GM23338 (cell line): ENCODE results near the gene PARP11. TPM values are rescaled to one million over a fixed set of nuclear protein-coding genes. Genes with fewer than 3 reads are reported as not detected.

ENCODE experiments used
- ATAC-seq: fragments of 200-7000 bp; cut with Tn5 transposase; 3 replicates; pipeline ENCODE4 v1.9.1; 2020
- DNase-seq: peaks from one replicate; pipeline ENCODE4 v3.0.0-alpha.2; 2015; ENCODE audit warnings: low spot score
- H2AFZ ChIP-seq: fragments of 200-600 bp; sonication (generic); 2 replicates; pipeline ENCODE4 v1.8.0; 2016; ENCODE audit warnings: antibody characterized with exemption, mild to moderate bottlenecking, moderate library complexity
- H3F3A ChIP-seq: fragments of 200-600 bp; sonication (generic); replicated peaks from 2 replicates; pipeline ENCODE4 v1.8.0; 2017; ENCODE audit warnings: antibody characterized with exemption, mixed run types, low read depth
- H3K27ac ChIP-seq: fragments of 200-600 bp; sonication (generic); 2 replicates; pipeline ENCODE4 v1.6.1; 2016; ENCODE audit warnings: low read depth
- H3K27me3 ChIP-seq: fragments of 200-600 bp; sonication (generic); 2 replicates; pipeline ENCODE4 v1.8.0; 2016; ENCODE audit warnings: mild to moderate bottlenecking, mixed run types, moderate library complexity; ENCODE audit not compliant: insufficient read depth
- H3K36me3 ChIP-seq: fragments of 200-600 bp; sonication (generic); 2 replicates; pipeline ENCODE4 v1.8.0; 2016; ENCODE audit warnings: mild to moderate bottlenecking; ENCODE audit not compliant: insufficient read depth
- H3K4me1 ChIP-seq: fragments of 200-600 bp; sonication (generic); 2 replicates; pipeline ENCODE4 v1.8.0; 2016; ENCODE audit warnings: mild to moderate bottlenecking, moderate library complexity; ENCODE audit not compliant: insufficient read depth
- H3K4me2 ChIP-seq: fragments of 200-600 bp; sonication (generic); 2 replicates; pipeline ENCODE4 v1.7.1; 2017; ENCODE audit warnings: mixed run types
- H3K4me3 ChIP-seq: fragments of 200-600 bp; sonication (generic); 2 replicates; pipeline ENCODE4 v1.6.1; 2016; ENCODE audit warnings: mixed run types
- H3K79me2 ChIP-seq: fragments of 200-600 bp; sonication (generic); replicated peaks from 2 replicates; pipeline ENCODE4 v1.8.0; 2017; ENCODE audit warnings: mild to moderate bottlenecking; ENCODE audit not compliant: insufficient read depth
- H3K9me2 ChIP-seq: fragments of 200-600 bp; sonication (generic); 2 replicates; pipeline ENCODE4 v1.8.0; 2017; ENCODE audit not compliant: insufficient read depth
- H4K20me1 ChIP-seq: fragments of 200-600 bp; sonication (generic); replicated peaks from 2 replicates; pipeline ENCODE4 v1.8.0; 2017; ENCODE audit warnings: mild to moderate bottlenecking; ENCODE audit not compliant: insufficient read depth
- H3K27ac Mint-ChIP-seq: 2 replicates; pipeline ENCODE4 v1.8.0; 2020; ENCODE audit warnings: inconsistent platforms, mild to moderate bottlenecking, moderate library complexity, mixed read lengths
- H3K27me3 Mint-ChIP-seq: 3 replicates; pipeline ENCODE4 v1.8.0; 2022; ENCODE audit warnings: low read depth, mild to moderate bottlenecking, moderate library complexity, mixed read lengths, inconsistent platforms; ENCODE audit not compliant: insufficient read depth, poor library complexity
- H3K36me3 Mint-ChIP-seq: 3 replicates; pipeline ENCODE4 v1.8.0; 2021; ENCODE audit warnings: low read depth, mild to moderate bottlenecking, inconsistent platforms, moderate library complexity, mixed read lengths
- H3K4me1 Mint-ChIP-seq: 3 replicates; pipeline ENCODE4 v1.8.0; 2020; ENCODE audit warnings: mild to moderate bottlenecking, inconsistent platforms, mixed read lengths
- H3K4me3 Mint-ChIP-seq: 3 replicates; pipeline ENCODE4 v1.8.0; 2021; ENCODE audit warnings: moderate library complexity, mild to moderate bottlenecking, inconsistent platforms, mixed read lengths
- H3K9me3 Mint-ChIP-seq: 3 replicates; pipeline ENCODE4 v1.8.0; 2020; ENCODE audit warnings: moderate library complexity, mild to moderate bottlenecking, inconsistent platforms, mixed read lengths
- CREB1 ChIP-seq: fragments of 250-450 bp; sonication (Bioruptor Pico); IDR thresholded peaks from 2 replicates; pipeline ENCODE4 v1.5.0; 2020; ENCODE audit warnings: low read depth, mild to moderate bottlenecking, moderate library complexity
- CTCF ChIP-seq, 2 experiments: fragments of 200-600 bp in 1 of 2; sonication (generic) in 1 of 2; conservative IDR thresholded peaks; 2 replicates each; pipeline versions ENCODE4 v1.5.1 to v1.6.1; 2016 to 2017; ENCODE audit warnings: antibody characterized with exemption in 2 of 2, low read depth in 2 of 2, mild to moderate bottlenecking in 2 of 2, moderate library complexity in 1 of 2
- EZH2 ChIP-seq: fragments of 200-600 bp; sonication (generic); IDR thresholded peaks from one replicate; pipeline ENCODE4 v1.8.0; 2017; ENCODE audit warnings: antibody characterized with exemption, mild to moderate bottlenecking, low read depth; ENCODE audit not compliant: unreplicated experiment
- EZH2phosphoT487 ChIP-seq: fragments of 200-600 bp; sonication (generic); IDR thresholded peaks from one replicate; pipeline ENCODE4 v1.8.1; 2018; ENCODE audit warnings: antibody characterized with exemption; ENCODE audit not compliant: unreplicated experiment
- JUNB ChIP-seq: IDR thresholded peaks from one replicate; pipeline ENCODE4 v1.6.1; 2016; ENCODE audit warnings: antibody characterized with exemption; ENCODE audit not compliant: unreplicated experiment
- NANOG ChIP-seq: IDR thresholded peaks from 2 replicates; pipeline ENCODE4 v1.6.1; 2016; ENCODE audit warnings: antibody characterized with exemption, borderline replicate concordance
- REST ChIP-seq: IDR thresholded peaks from one replicate; pipeline ENCODE4 v1.6.1; 2018; ENCODE audit warnings: antibody characterized with exemption; ENCODE audit not compliant: unreplicated experiment
- ZNF114 ChIP-seq: fragments of 250-450 bp; sonication (Bioruptor Pico); IDR thresholded peaks from 2 replicates; pipeline ENCODE4 v1.5.0; 2020; ENCODE audit warnings: mild to moderate bottlenecking, moderate library complexity
- ZNF331 ChIP-seq: fragments of 250-450 bp; sonication (Bioruptor Pico); IDR thresholded peaks from 2 replicates; pipeline ENCODE4 v1.5.0; 2020; ENCODE audit warnings: low read depth, mild to moderate bottlenecking, moderate library complexity
- polyA plus RNA-seq: library from polyadenylated mRNA; unstranded; fragments of >200 nt; fragmentation: Nextera tagmentation; extraction: Ambion mirVana; gene quantifications from 2 replicates; pipeline ENCODE4 v1.2.1, GENCODE V29; 2016
- total RNA-seq: library from RNA; depleted of rRNA; stranded (reverse); fragments of >200 nt; shearing (Covaris generic); gene quantifications from 2 replicates; pipeline ENCODE4 v1.2.3, GENCODE V29; 2014

Gene PARP11
- total and polyA plus RNA-seq, 2 experiments from 2014 or later, result 4.8 to 11.5 TPM

GRCh38 chr12:3815094-3815766, 58.0 kb downstream of the PARP11 start:
- no peaks in the 10 kb centered on the region for H3K27me3 ChIP-seq
- H3K27ac Mint-ChIP-seq, result no peak overlapping the region
- H3K4me3 Mint-ChIP-seq, result no peak overlapping the region
- H3K27me3 Mint-ChIP-seq, result no peaks in the 10 kb centered on the region
- ATAC-seq (no peak), DNase-seq (no peak)
- H3K4me1 Mint-ChIP-seq, result peaks cover 4% of the 10 kb centered on the region; the same call in 2 of the 3 replicates
- H2AFZ ChIP-seq, result no peak overlapping the region
- no peaks in the 10 kb centered on the region for H3K36me3 ChIP-seq
- H3K4me1 ChIP-seq, result peaks cover 12% of the 10 kb centered on the region
- H3K4me3 ChIP-seq, result no peak overlapping the region
- H4K20me1 ChIP-seq, result no peaks in the 10 kb centered on the region
- TF ChIP-seq CREB1 (CRISPR knock-in tag) (no peak), EZH2 (no peak), CTCF (conservative IDR thresholded peaks at IDR 0.05; ENCODE audit: low read depth in 2 of 2) (no peak), ZNF114 (CRISPR knock-in tag) (no peak), EZH2phosphoT487 (no peak), REST (no peak), ZNF331 (CRISPR knock-in tag) (no peak), NANOG (no peak), JUNB (no peak)
- H3K79me2 ChIP-seq, result no peaks in the 10 kb centered on the region
- H3K36me3 Mint-ChIP-seq, result peaks cover 6% of the 10 kb centered on the region; the same call in 2 of the 3 replicates
- no peaks in the 10 kb centered on the region for H3F3A ChIP-seq
- no peak overlapping the region for H3K27ac ChIP-seq
- no peaks in the 10 kb centered on the region for H3K9me3 Mint-ChIP-seq
- H3K9me2 ChIP-seq, result no peaks in the 10 kb centered on the region
- no peak overlapping the region for H3K4me2 ChIP-seq

- no peaks in the 10 kb centered on the region for H3F3A ChIP-seq
- Mint-ChIP-seq H3K4me3 (no peak overlapping the region), H3K4me1 (peaks cover 7% of the 10 kb centered on the region; the same call in 2 of the 3 replicates), H3K27ac (no peak overlapping the region), H3K9me3 (no peaks in the 10 kb centered on the region), H3K27me3 (no peaks in the 10 kb centered on the region), H3K36me3 (no peaks in the 10 kb centered on the region; the same call in 2 of the 3 replicates)
- no peak overlapping the region for H2AFZ ChIP-seq
- H3K79me2 ChIP-seq, result no peaks in the 10 kb centered on the region
- H3K36me3 ChIP-seq, result no peaks in the 10 kb centered on the region
- H3K4me2 ChIP-seq, result no peak overlapping the region
- no peak overlapping the region for H3K4me3 ChIP-seq
- no peak for ATAC-seq
- no peaks in the 10 kb centered on the region for H4K20me1 ChIP-seq
- no peaks in the 10 kb centered on the region for H3K27me3 ChIP-seq
- peaks cover 16% of the 10 kb centered on the region for H3K4me1 ChIP-seq
- no peak for DNase-seq
- H3K9me2 ChIP-seq, result no peaks in the 10 kb centered on the region
- no peak overlapping the region for H3K27ac ChIP-seq
- no peak for TF ChIP-seq REST
Measured at GRCh38 chr12:3810540-3810939, 62.7 kb downstream of the PARP11 start.
